ENCODE measurements around the gene CHMP4A. TPM values are rescaled to one million over a fixed set of nuclear protein-coding genes. Genes with fewer than 3 reads are reported as not detected.

CHMP4A gene
- total and polyA plus RNA-seq, 2 of the 13 experiments (the other 11 are each of a cell fraction or from before 2014, with no cell fraction given) = 83.6 to 113 TPM

DNA sequence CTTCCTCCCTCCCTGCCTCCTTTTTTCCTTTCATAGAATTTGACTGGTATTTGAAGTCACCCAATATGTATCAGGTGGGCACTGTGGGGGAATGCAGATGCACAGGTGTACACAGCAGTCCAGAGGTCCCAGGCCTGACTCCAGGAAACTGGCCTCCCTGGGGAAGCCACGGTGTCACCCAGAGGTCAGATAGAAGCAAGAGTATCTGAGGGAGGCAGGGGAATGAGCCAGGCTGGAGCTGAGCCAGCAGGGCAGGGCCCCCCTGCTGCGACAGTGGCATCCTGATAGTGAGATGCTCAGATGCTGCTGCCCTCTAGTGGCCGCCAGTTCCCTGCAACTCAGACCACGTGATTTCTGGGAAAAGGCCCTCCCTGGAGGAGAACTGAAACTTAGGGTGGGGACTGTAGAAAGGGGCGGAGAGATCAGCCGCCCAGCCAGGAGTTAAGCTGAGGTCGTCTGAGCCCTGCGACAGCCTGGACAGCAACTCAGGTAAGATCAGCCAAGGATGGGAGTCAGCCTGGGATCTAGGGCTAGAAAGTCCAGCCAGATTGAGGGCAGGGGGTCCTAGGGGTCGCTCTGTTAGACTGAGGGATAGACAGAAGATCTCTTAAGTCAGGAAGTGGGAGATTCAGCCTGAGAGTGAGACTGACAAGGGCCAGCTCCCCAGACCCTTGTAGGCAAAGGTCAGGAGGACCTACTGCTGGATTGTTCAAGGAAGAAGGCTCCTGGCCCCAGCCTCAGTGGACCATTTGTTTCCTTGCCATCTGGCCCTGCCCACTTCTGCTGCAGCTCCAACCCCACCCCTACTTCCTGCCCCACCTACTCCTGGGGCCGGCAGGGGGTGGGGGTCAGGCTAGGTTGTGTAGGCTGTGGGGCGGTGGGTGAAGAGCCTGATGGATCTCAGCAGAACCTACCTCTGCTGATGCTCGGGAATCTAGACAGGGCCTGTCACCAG lies 52.2 kb downstream of the CHMP4A start, which contains the start of gene IRF9 (continued):
- TF ChIP-seq SALL2 (CRISPR knock-in tag; IDR thresholded peaks at IDR 0.05) (peak; percentile 100), SIX4 (CRISPR knock-in tag; IDR thresholded peaks at IDR 0.05) (peak; percentile 93), HNF1A (IDR thresholded peaks at IDR 0.05; ENCODE audit: low read depth) (peak; percentile 74; the same call in 1 of the 2 replicates), HNF1A (CRISPR knock-in tag; IDR thresholded peaks at IDR 0.05; ENCODE audit: borderline replicate concordance) (peak; percentile 94; the same call in 1 of the 2 replicates), ADNP (CRISPR knock-in tag; IDR thresholded peaks at IDR 0.05) (no peak), KAT8 (CRISPR knock-in tag; IDR thresholded peaks at IDR 0.05) (peak; percentile 99), ZSCAN9 (CRISPR knock-in tag; IDR thresholded peaks at IDR 0.05; ENCODE audit: borderline replicate concordance) (peak; percentile 98), ZNF543 (CRISPR knock-in tag; IDR thresholded peaks at IDR 0.05) (no peak), ZSCAN20 (CRISPR knock-in tag; IDR thresholded peaks at IDR 0.05; ENCODE audit: borderline replicate concordance) (no peak), JUN (CRISPR knock-in tag; IDR thresholded peaks at IDR 0.05) (no peak), ZNF704 (CRISPR knock-in tag; IDR thresholded peaks at IDR 0.05; ENCODE audit: borderline replicate concordance) (peak; percentile 78; the same call in 1 of the 2 replicates), FOXO1 (CRISPR knock-in tag; IDR thresholded peaks at IDR 0.05) (peak; percentile 87), RCOR2 (CRISPR knock-in tag; IDR thresholded peaks at IDR 0.05) (peak; percentile 99), TRIM22 (IDR thresholded peaks at IDR 0.05) (no peak; the same call in 1 of the 2 replicates)
- TF ChIP-seq, protein P1, sequence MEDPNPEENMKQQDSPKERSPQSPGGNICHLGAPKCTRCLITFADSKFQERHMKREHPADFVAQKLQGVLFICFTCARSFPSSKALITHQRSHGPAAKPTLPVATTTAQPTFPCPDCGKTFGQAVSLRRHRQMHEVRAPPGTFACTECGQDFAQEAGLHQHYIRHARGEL (CRISPR knock-in tag; IDR thresholded peaks at IDR 0.05) = no peak
- TF ChIP-seq, protein P2, sequence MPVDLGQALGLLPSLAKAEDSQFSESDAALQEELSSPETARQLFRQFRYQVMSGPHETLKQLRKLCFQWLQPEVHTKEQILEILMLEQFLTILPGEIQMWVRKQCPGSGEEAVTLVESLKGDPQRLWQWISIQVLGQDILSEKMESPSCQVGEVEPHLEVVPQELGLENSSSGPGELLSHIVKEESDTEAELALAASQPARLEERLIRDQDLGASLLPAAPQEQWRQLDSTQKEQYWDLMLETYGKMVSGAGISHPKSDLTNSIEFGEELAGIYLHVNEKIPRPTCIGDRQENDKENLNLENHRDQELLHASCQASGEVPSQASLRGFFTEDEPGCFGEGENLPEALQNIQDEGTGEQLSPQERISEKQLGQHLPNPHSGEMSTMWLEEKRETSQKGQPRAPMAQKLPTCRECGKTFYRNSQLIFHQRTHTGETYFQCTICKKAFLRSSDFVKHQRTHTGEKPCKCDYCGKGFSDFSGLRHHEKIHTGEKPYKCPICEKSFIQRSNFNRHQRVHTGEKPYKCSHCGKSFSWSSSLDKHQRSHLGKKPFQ (CRISPR knock-in tag; IDR thresholded peaks at IDR 0.05; ENCODE audit: insufficient replicate concordance) = peak; percentile 91
- TF ChIP-seq, protein P3, sequence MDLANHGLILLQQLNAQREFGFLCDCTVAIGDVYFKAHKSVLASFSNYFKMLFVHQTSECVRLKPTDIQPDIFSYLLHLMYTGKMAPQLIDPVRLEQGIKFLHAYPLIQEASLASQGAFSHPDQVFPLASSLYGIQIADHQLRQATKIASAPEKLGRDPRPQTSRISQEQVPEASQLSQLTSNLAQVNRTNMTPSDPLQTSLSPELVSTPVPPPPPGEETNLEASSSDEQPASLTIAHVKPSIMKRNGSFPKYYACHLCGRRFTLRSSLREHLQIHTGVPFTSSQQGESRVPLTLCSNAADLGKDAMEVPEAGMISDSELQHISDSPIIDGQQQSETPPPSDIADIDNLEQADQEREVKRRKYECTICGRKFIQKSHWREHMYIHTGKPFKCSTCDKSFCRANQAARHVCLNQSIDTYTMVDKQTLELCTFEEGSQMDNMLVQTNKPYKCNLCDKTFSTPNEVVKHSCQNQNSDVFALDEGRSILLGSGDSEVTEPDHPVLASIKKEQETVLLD (CRISPR knock-in tag; IDR thresholded peaks at IDR 0.05; ENCODE audit: low read depth) = no peak
- TF ChIP-seq, protein P4, sequence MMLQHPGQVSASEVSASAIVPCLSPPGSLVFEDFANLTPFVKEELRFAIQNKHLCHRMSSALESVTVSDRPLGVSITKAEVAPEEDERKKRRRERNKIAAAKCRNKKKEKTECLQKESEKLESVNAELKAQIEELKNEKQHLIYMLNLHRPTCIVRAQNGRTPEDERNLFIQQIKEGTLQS (CRISPR knock-in tag; IDR thresholded peaks at IDR 0.05) = peak; percentile 64; the same call in 1 of the 2 replicates

Data from HepG2 (cell line).